Activated CD4-positive, alpha-beta T cell treated with anti-CD3 and anti-CD28 coated beads for 36 hours (primary cell): ENCODE data around the gene SKI. TPM values are rescaled to one million over a fixed set of nuclear protein-coding genes. Genes with fewer than 3 reads are reported as not detected.

Experiments used
- ATAC-seq: fragments of 200-7000 bp; cut with Tn5 transposase; one replicate; pipeline ENCODE4 v1.10.0; 2021; ENCODE audit warnings: mild to moderate bottlenecking, moderate library complexity
- CTCF ChIA-PET: fragments of 350-600 bp; sonication (Branson Sonifier 250); formaldehyde crosslinking; loops from one replicate; lab custom pipeline; 2021; ENCODE audit warnings: antibody characterized with exemption; lab: Charles Lee
- POLR2A ChIA-PET: fragments of 350-600 bp; sonication (Branson Sonifier 250); formaldehyde crosslinking; loops from one replicate; lab custom pipeline; 2021; ENCODE audit warnings: antibody characterized with exemption, inconsistent platforms; lab: Charles Lee
- DNase-seq: peaks from one replicate; pipeline ENCODE4 v3.0.0-alpha.2; 2020
- H3K27ac Mint-ChIP-seq: one replicate; pipeline ENCODE4 v1.8.0; 2021; ENCODE audit warnings: mixed read lengths
- H3K27me3 Mint-ChIP-seq: one replicate; pipeline ENCODE4 v1.8.0; 2021; ENCODE audit warnings: mixed read lengths
- H3K36me3 Mint-ChIP-seq: one replicate; pipeline ENCODE4 v1.8.0; 2021; ENCODE audit warnings: low read depth, mixed read lengths
- H3K4me1 Mint-ChIP-seq: one replicate; pipeline ENCODE4 v1.8.0; 2021; ENCODE audit warnings: mixed read lengths
- H3K4me3 Mint-ChIP-seq: one replicate; pipeline ENCODE4 v1.8.0; 2021; ENCODE audit warnings: mild to moderate bottlenecking, moderate library complexity, mixed read lengths
- H3K9me3 Mint-ChIP-seq: one replicate; pipeline ENCODE4 v1.8.0; 2021; ENCODE audit warnings: low read depth, mixed read lengths
- intact Hi-C, 2 experiments: fragments of 100-400 bp; cut with DNase I in 1 of 2; cut with micrococcal nuclease in 1 of 2; formaldehyde crosslinking; loops; one replicate each; pipeline versions ENCODE4 v1.14.2 to v1.15.1; 2022 to 2024; cut with DNase I, micrococcal nuclease
- total RNA-seq, 2 experiments: library from RNA; stranded (reverse); gene quantifications; one replicate each; pipeline ENCODE4 v1.2.3, GENCODE V29; 2021

Gene SKI
- total RNA-seq, 2 experiments from 2014 or later, result 28.7 to 34.0 TPM

- intact Hi-C loops, result loop anchor here (1.0 to 2.0 kb wide), 14 partner anchors 10 to 391 kb away; partner anchors contain the start of genes MORN1 (in 1 of the 2), PANK4 (in 1 of the 2), PEX10 (in 1 of the 2) and PRXL2B (in 1 of the 2)
- H3K4me3 Mint-ChIP-seq, result peak overlapping the region; percentile 77
- no peaks in the 10 kb centered on the region for H3K9me3 Mint-ChIP-seq
- peak; percentile 93 for DNase-seq
- peaks cover 32% of the 10 kb centered on the region for H3K4me1 Mint-ChIP-seq
- peak overlapping the region; percentile 86 for H3K27ac Mint-ChIP-seq
- ChIA-PET CTCF (interaction anchor here (0.6 to 2.8 kb wide), 25 partner anchors 9 to 391 kb away, joined by 3 to 78 read pairs (median 4); partner anchors contain the start of genes MORN1, PEX10 and RER1), POLR2A (interaction anchor here (0.7 to 1.0 kb wide), 4 partner anchors 10 to 197 kb away, joined by 3 to 4 read pairs (median 3); partner anchors contain the start of gene RER1)
- H3K27me3 Mint-ChIP-seq, result no peaks in the 10 kb centered on the region
- peaks cover 2% of the 10 kb centered on the region for H3K36me3 Mint-ChIP-seq
- ATAC-seq, result peak; percentile 67
Observed at GRCh38 chr1:2194898-2195673, 33.0 kb upstream of the SKI start.

DNA sequence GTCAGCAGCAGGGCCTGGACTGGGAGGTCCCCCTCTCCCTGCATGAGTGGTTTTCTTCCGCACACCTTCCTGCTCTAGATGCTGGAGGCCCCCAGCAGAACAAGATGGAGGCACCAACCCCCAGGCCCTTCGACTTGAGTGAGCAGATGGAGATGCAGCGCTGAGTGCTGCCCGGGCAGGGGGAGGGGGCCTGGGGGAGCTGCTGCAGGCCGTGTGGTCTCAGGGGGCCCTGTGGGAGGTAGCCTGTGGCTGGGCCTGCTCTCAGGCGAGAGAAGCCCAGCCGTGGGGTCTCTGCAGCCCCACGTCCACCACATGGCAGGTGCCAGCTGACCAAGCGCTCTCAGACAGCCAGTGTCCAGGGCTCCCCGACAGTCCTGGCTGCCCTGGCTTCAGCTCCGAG lies 32.3 kb upstream of the SKI start:
- ATAC-seq, result no peak
- no peak overlapping the region for H3K27ac Mint-ChIP-seq

GRCh38 chr1:2196901-2197638 lies 31.0 kb upstream of the SKI start:
- no peaks in the 10 kb centered on the region for H3K27me3 Mint-ChIP-seq
- no peak overlapping the region for H3K4me3 Mint-ChIP-seq
- H3K36me3 Mint-ChIP-seq, result no peaks in the 10 kb centered on the region
- no peak overlapping the region for H3K27ac Mint-ChIP-seq
- ATAC-seq (no peak), DNase-seq (no peak)
- no peaks in the 10 kb centered on the region for H3K9me3 Mint-ChIP-seq
- intact Hi-C loops, result no loop called here
- ChIA-PET POLR2A (no interaction called here), CTCF (interaction anchor here (0.9 to 2.8 kb wide), 2 partner anchors 57 to 183 kb away, joined by 3 to 78 read pairs; no protein-coding TSS in a partner anchor)
- H3K4me1 Mint-ChIP-seq, result peaks cover 31% of the 10 kb centered on the region

More for the DNA sequence above, 32.3 kb upstream of the SKI start:
- Mint-ChIP-seq H3K36me3 (no peaks in the 10 kb centered on the region), H3K27me3 (no peaks in the 10 kb centered on the region), H3K4me3 (no peak overlapping the region), H3K4me1 (peaks cover 33% of the 10 kb centered on the region), H3K9me3 (no peaks in the 10 kb centered on the region)
- CTCF ChIA-PET, result interaction anchor here (0.8 to 2.8 kb wide), 9 partner anchors 39 to 217 kb away, joined by 3 to 78 read pairs (median 4); partner anchors contain the start of genes MORN1, PEX10 and RER1
- intact Hi-C loops, result loop anchor here (1.0 to 2.0 kb wide), 13 partner anchors 10 to 391 kb away; partner anchors contain the start of genes MORN1 (in 1 of the 2), PANK4 (in 1 of the 2), PEX10 (in 1 of the 2) and PRXL2B (in 1 of the 2)
- POLR2A ChIA-PET, result interaction anchor here (0.7 kb wide), 1 partner anchor 196 kb away, joined by 3 read pairs; the partner anchor contains the start of gene RER1
- DNase-seq, result no peak

DNA sequence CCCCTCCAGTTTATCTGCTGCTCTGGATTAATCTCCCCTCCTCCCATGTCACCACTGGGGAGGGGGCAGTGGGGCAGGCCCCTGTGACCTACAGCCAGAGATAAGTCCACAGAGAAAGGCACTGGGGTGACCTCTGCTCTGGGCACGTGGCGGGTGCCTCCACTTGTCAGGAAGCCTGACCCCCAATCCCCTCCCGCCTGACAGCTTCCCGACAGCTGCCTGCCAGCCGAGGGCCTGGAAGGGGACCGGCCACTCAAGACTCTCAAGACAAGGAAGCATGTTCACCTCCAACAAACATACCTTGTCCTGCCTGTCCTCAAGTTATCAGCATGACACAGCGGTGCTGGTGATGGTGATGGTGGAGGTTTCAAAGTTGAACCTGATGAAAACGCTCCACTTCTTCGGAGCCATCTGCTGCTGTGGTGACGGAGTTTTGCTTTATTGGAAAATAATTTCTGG lies 30.4 kb upstream of the SKI start:
- no peaks in the 10 kb centered on the region for H3K9me3 Mint-ChIP-seq
- POLR2A ChIA-PET, result no interaction called here
- peaks cover 27% of the 10 kb centered on the region for H3K4me1 Mint-ChIP-seq
- peak overlapping the region; percentile 19 for H3K4me3 Mint-ChIP-seq
- ATAC-seq (no peak), DNase-seq (no peak)
- peak overlapping the region; percentile 88 for H3K27ac Mint-ChIP-seq
- CTCF ChIA-PET, result interaction anchor here (0.9 kb wide), 1 partner anchor 58 kb away, joined by 3 read pairs; no protein-coding TSS in a partner anchor
- no peaks in the 10 kb centered on the region for H3K36me3 Mint-ChIP-seq
- intact Hi-C loops, result no loop called here
- no peaks in the 10 kb centered on the region for H3K27me3 Mint-ChIP-seq

DNA sequence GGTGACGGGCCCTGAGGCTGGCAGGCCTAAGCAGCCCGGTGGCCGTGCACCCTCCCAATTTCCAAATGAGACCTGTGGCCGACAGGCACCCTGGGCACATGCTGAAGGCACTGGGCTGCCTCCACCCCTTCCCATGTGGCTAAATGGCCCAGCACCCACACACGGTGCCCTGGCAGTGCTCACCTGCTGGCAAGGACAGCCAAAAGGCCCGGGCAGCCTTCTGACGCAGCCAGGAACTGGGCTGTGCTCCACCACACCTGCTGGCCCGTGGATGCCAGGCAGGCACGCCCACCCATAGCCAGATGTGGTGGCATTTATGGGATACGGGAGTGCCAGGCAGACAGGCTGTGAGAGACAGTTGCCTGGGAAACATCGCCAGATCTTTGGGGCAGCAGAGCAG lies 29.5 kb upstream of the SKI start:
- POLR2A ChIA-PET, result interaction anchor here (0.7 to 1.3 kb wide), 4 partner anchors 29 to 193 kb away, joined by 3 to 6 read pairs (median 4); partner anchors contain the start of genes MORN1 and RER1
- H3K27me3 Mint-ChIP-seq, result no peaks in the 10 kb centered on the region
- peak overlapping the region; percentile 88 for H3K27ac Mint-ChIP-seq
- intact Hi-C loops, result no loop called here
- no peaks in the 10 kb centered on the region for H3K9me3 Mint-ChIP-seq
- H3K36me3 Mint-ChIP-seq, result no peaks in the 10 kb centered on the region
- peak overlapping the region; percentile 78 for H3K4me3 Mint-ChIP-seq
- ATAC-seq (no peak), DNase-seq (no peak)
- CTCF ChIA-PET, result interaction anchor here (1.2 to 1.6 kb wide), 3 partner anchors 117 to 193 kb away, joined by 4 to 7 read pairs (median 5); partner anchors contain the start of genes MORN1 and RER1
- peaks cover 22% of the 10 kb centered on the region for H3K4me1 Mint-ChIP-seq

GRCh38 chr1:2199042-2199810 lies 28.9 kb upstream of the SKI start:
- POLR2A ChIA-PET, result interaction anchor here (0.7 to 1.3 kb wide), 4 partner anchors 28 to 192 kb away, joined by 3 to 6 read pairs (median 4); partner anchors contain the start of genes MORN1 and RER1
- H3K9me3 Mint-ChIP-seq, result no peaks in the 10 kb centered on the region
- CTCF ChIA-PET, result interaction anchor here (0.6 to 1.6 kb wide), 6 partner anchors 26 to 289 kb away, joined by 3 to 7 read pairs (median 4); partner anchors contain the start of genes MORN1 and RER1

DNA sequence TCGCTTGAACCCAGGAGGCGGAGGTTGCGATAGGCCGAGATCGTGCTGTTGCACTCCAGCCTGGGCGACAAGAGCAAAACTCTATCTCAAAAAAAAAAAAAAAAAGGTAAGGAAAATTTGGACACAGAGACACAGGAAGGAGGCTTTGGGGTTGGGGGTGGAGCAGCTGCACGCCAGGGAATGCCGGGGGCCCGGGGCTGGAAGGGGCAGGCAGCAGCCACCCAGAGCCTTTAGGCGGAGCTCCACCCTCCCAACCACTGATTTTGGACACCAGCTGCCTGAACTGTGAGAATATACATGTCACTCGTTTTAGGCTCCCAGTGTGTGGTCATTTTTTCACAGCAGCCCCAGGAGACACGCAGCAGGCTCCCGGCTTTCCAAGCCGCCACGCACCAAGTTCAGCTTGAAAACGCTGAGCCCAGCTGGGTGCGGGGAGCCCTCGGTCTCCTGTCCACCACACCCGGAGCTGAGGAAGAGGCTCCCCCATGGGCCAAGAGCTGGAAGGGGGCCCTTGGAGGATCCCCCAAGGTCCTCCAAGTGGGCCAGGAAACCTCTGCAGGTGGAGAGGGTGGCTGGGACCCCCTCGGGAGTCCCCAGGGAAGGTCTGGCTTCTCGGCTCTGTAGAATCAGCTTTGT lies 27.7 kb upstream of the SKI start:
- CTCF ChIA-PET, result interaction anchor here (1.6 kb wide), 1 partner anchor 191 kb away, joined by 7 read pairs; the partner anchor contains the start of genes MORN1 and RER1
- Mint-ChIP-seq H3K36me3 (no peaks in the 10 kb centered on the region), H3K27ac (no peak overlapping the region), H3K4me3 (peak overlapping the region; percentile 78), H3K9me3 (no peaks in the 10 kb centered on the region), H3K4me1 (peaks cover 22% of the 10 kb centered on the region), H3K27me3 (no peaks in the 10 kb centered on the region)
- intact Hi-C loops, result no loop called here
- POLR2A ChIA-PET, result no interaction called here
- DNase-seq (no peak), ATAC-seq (no peak)

More at GRCh38 chr1:2199042-2199810, 28.9 kb upstream of the SKI start:
- peak; percentile 79 for ATAC-seq
- Mint-ChIP-seq H3K27me3 (no peaks in the 10 kb centered on the region), H3K4me1 (peaks cover 22% of the 10 kb centered on the region), H3K27ac (peak overlapping the region; percentile 88), H3K36me3 (no peaks in the 10 kb centered on the region), H3K4me3 (peak overlapping the region; percentile 78)
- intact Hi-C loops, result loop anchor here in 1 of 2 experiments (1.0 kb wide), 4 partner anchors 28 to 192 kb away; partner anchors contain the start of genes MORN1 and RER1
- DNase-seq, result peak; percentile 94

DNA sequence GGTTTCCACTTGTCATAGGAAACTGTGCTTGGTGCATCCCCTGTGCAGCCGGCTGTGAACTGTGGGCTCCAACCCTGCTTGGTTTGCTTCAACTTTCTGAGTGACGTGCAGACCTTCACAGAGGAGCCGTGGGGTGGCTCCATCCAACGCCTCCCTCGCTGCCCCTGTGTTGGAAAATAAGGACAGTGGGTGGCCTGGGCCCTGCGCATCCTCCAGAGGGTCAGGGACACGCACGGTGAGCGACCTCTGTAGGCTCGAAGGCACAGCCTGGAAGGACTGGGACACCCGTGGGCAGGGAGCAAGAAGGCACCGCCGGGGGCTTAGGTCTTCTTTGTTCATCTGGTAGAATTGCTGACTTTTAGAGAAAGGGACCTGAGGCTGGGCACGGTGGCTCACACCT lies 27.1 kb upstream of the SKI start:
- DNase-seq (no peak), ATAC-seq (no peak)
- Mint-ChIP-seq H3K36me3 (no peaks in the 10 kb centered on the region), H3K4me3 (no peak overlapping the region), H3K27me3 (no peaks in the 10 kb centered on the region), H3K9me3 (no peaks in the 10 kb centered on the region), H3K27ac (no peak overlapping the region), H3K4me1 (peaks cover 25% of the 10 kb centered on the region)
- intact Hi-C loops, result no loop called here
- CTCF ChIA-PET, result interaction anchor here (0.7 kb wide), 1 partner anchor 183 kb away, joined by 3 read pairs; no protein-coding TSS in a partner anchor
- POLR2A ChIA-PET, result no interaction called here

GRCh38 chr1:2202008-2202575 lies 26.0 kb upstream of the SKI start:
- ChIA-PET CTCF (interaction anchor here (0.7 to 2.4 kb wide), 2 partner anchors 179 to 182 kb away, joined by 3 to 6 read pairs; no protein-coding TSS in a partner anchor), POLR2A (no interaction called here)
- peaks cover 25% of the 10 kb centered on the region for H3K4me1 Mint-ChIP-seq
- H3K27ac Mint-ChIP-seq, result no peak overlapping the region
- H3K36me3 Mint-ChIP-seq, result no peaks in the 10 kb centered on the region
- H3K27me3 Mint-ChIP-seq, result no peaks in the 10 kb centered on the region
- H3K9me3 Mint-ChIP-seq, result no peaks in the 10 kb centered on the region
- ATAC-seq (no peak), DNase-seq (no peak)
- intact Hi-C loops, result no loop called here
- no peak overlapping the region for H3K4me3 Mint-ChIP-seq
